OCI-LY3 (cell line): ENCODE results near the gene POU2AF1.

Source experiments
- H2AFZ ChIP-seq: fragments of 200-600, 300-600 bp; shearing (Covaris generic); 2 replicates; pipeline ENCODE4 v1.6.0; 2014; ENCODE audit warnings: antibody characterized with exemption, low read depth, low read length
- H3K27ac ChIP-seq: fragments of 200-600, 300-600 bp; sonication (generic); 2 replicates; pipeline ENCODE4 v1.5.1; 2014; ENCODE audit warnings: mild to moderate bottlenecking, low read length, moderate library complexity, mixed read lengths
- H3K27me3 ChIP-seq: fragments of 200-600, 300-600 bp; sonication (generic); 2 replicates; pipeline ENCODE4 v1.6.1; 2014; ENCODE audit warnings: low read depth, low read length, mixed read lengths
- H3K36me3 ChIP-seq: fragments of 200-600, 300-600 bp; sonication (generic); replicated peaks from 2 replicates; pipeline ENCODE3; 2014; ENCODE audit warnings: low read depth, low read length, mixed read lengths
- H3K4me1 ChIP-seq: fragments of 300-600, 200-600 bp; sonication (generic); 2 replicates; pipeline ENCODE4 v1.6.1; 2014; ENCODE audit warnings: low read length, mixed read lengths
- H3K4me2 ChIP-seq: fragments of 200-600, 300-600 bp; sonication (generic); 2 replicates; pipeline ENCODE4 v1.6.1; 2014; ENCODE audit warnings: low read length, mixed read lengths
- H3K4me3 ChIP-seq: fragments of 300-600, 200-600 bp; sonication (generic); 2 replicates; pipeline ENCODE4 v1.5.1; 2014; ENCODE audit warnings: antibody characterized with exemption, mild to moderate bottlenecking, low read length, moderate library complexity
- H3K79me2 ChIP-seq: fragments of 300-600, 200-600 bp; shearing (Covaris generic); 2 replicates; pipeline ENCODE4 v1.6.1; 2014; ENCODE audit warnings: mild to moderate bottlenecking, low read length, mixed read lengths
- H3K9ac ChIP-seq: fragments of 300-600, 200-600 bp; shearing (Covaris generic); 2 replicates; pipeline ENCODE4 v1.6.0; 2014; ENCODE audit warnings: mild to moderate bottlenecking, low read length, moderate library complexity
- H3K9me3 ChIP-seq: fragments of 200-600, 300-600 bp; shearing (Covaris generic); 2 replicates; pipeline ENCODE4 v1.6.1; 2014; ENCODE audit warnings: low read length, mixed read lengths; ENCODE audit not compliant: insufficient read depth
- H4K20me1 ChIP-seq: fragments of 200-600, 300-600 bp; sonication (generic); 2 replicates; pipeline ENCODE4 v1.6.1; 2016; ENCODE audit warnings: low read length, mixed read lengths; ENCODE audit not compliant: insufficient read depth
- CTCF ChIP-seq: fragments of 200-600, 300-600 bp; sonication (generic); IDR thresholded peaks from 2 replicates; pipeline ENCODE4 v1.5.1; 2014; ENCODE audit warnings: antibody characterized with exemption, low read length, low read depth
- EZH2phosphoT487 ChIP-seq: fragments of 200-600 bp; shearing (Covaris generic); IDR thresholded peaks from 2 replicates; pipeline ENCODE4 v1.6.1; 2018; ENCODE audit warnings: antibody characterized with exemption, mixed run types, low read depth

The POU2AF1 gene

GRCh38 chr11:111334532-111335502 is 44.3 kb downstream of the POU2AF1 start:
- no peaks in the 10 kb centered on the region for H3K9me3 ChIP-seq
- H3K79me2 ChIP-seq = no peaks in the 10 kb centered on the region
- H3K36me3 ChIP-seq = peaks cover 5% of the 10 kb centered on the region
- H2AFZ ChIP-seq = no peak overlapping the region
- H3K9ac ChIP-seq = no peak overlapping the region
- no peak for TF ChIP-seq EZH2phosphoT487
- TF ChIP-seq CTCF = no peak
- H3K27ac ChIP-seq = no peak overlapping the region
- no peaks in the 10 kb centered on the region for H3K27me3 ChIP-seq
- no peaks in the 10 kb centered on the region for H4K20me1 ChIP-seq
- H3K4me1 ChIP-seq = no peaks in the 10 kb centered on the region
- H3K4me3 ChIP-seq = no peak overlapping the region
- H3K4me2 ChIP-seq = no peak overlapping the region

- Histone ChIP-seq H3K4me2 (no peak overlapping the region), H3K4me1 (no peaks in the 10 kb centered on the region), H3K9ac (no peak overlapping the region), H3K4me3 (no peak overlapping the region), H3K27ac (no peak overlapping the region), H3K27me3 (no peaks in the 10 kb centered on the region), H3K9me3 (no peaks in the 10 kb centered on the region), H2AFZ (no peak overlapping the region), H4K20me1 (no peaks in the 10 kb centered on the region), H3K79me2 (no peaks in the 10 kb centered on the region), H3K36me3 (no peaks in the 10 kb centered on the region)
- no peak for TF ChIP-seq CTCF
- TF ChIP-seq EZH2phosphoT487 = no peak
Measured at GRCh38 chr11:111331711-111332479, 47.2 kb downstream of the POU2AF1 start.

- TF ChIP-seq EZH2phosphoT487 (no peak), CTCF (no peak)
- Histone ChIP-seq H3K9me3 (no peaks in the 10 kb centered on the region), H3K4me3 (no peak overlapping the region), H4K20me1 (no peaks in the 10 kb centered on the region), H3K4me1 (no peaks in the 10 kb centered on the region), H3K27ac (no peak overlapping the region), H3K9ac (no peak overlapping the region), H3K27me3 (no peaks in the 10 kb centered on the region), H2AFZ (no peak overlapping the region), H3K36me3 (no peaks in the 10 kb centered on the region), H3K4me2 (no peak overlapping the region), H3K79me2 (no peaks in the 10 kb centered on the region)
Measured at GRCh38 chr11:111330234-111330893, 48.7 kb downstream of the POU2AF1 start.
